ENCODE results near the gene ZNF256. TPM values are rescaled to one million over a fixed set of nuclear protein-coding genes. Genes with fewer than 3 reads are reported as not detected.

The ZNF256 gene
- total and polyA plus RNA-seq, 2 of the 4 experiments (the other 2 are of a cell fraction) = 3.0 to 7.0 TPM

DNA sequence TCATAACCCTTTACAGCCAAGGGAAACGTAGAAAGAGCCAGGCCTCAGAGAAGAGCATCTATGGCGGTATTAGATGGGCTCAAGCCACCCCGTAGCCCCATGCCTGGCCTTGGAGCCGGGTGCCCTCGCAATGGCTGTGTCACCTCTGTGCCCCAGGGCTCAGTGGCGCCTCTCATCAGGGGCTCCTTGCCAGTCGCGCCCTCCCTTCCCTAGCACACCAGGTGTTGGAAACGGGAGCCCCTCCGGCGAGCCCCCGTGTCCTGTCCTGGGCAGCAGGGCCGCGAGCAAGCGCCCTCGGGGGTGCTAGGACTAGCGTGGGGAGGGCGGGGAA, 453 bp downstream of the ZNF256 start:
- WGBS, 2 experiments (ENCODE audit: extremely low coverage in 2 of 2, insufficient read length in 1 of 2) = 0% methylated on average over 2 of the region's 18 CpGs; no CpG with 5 or more reads in 1 of the 2 experiments
- dilution Hi-C loops (cut with HindIII; ENCODE audit: low sequenced_read_pairs, unreplicated experiment) = no loop called here
- BruUV-seq (replicated peaks) = no TSS peak

More for the DNA sequence above, 453 bp downstream of the ZNF256 start:
- no peak overlapping the region; the same call in 1 of the 2 replicates for H3K27ac ChIP-seq (ENCODE audit: insufficient read depth, low read length)
- in situ Hi-C loops (cut with MboI; ENCODE audit: low sequenced_read_pairs) = no loop called here
- ATAC-seq (ENCODE audit: low read depth) (no peak), DNase-seq (no peak)
- CTCF ChIA-PET = no interaction called here
- H3K27me3 ChIP-seq (ENCODE audit: control insufficient read depth, insufficient read depth, low read length) = no peaks in the 10 kb centered on the region
- peaks cover 4% of the 10 kb centered on the region; the same call in 1 of the 2 replicates for H3K4me1 ChIP-seq (ENCODE audit: control insufficient read depth, insufficient read depth, low read length)
- no peak overlapping the region for H3K4ac ChIP-seq (ENCODE audit: low read depth, low read length)
- H4K91ac ChIP-seq (ENCODE audit: insufficient read depth, low read depth, low read length) = no peak overlapping the region
- H2BK120ac ChIP-seq (ENCODE audit: low read depth, low read length) = no peak overlapping the region
- intact Hi-C loops (cut with micrococcal nuclease) = loop anchor here (2.0 kb wide), 1 partner anchor 208 kb away; no protein-coding TSS in a partner anchor
- H3K9me1 ChIP-seq (ENCODE audit: insufficient read depth, low read length) = 0 out of 2 replicates have a peak, but pooled peaks cover 3% of the 10 kb centered on the region
- H4K20me1 ChIP-seq (ENCODE audit: insufficient read depth, low read length) = no peaks in the 10 kb centered on the region
- no peak overlapping the region for H3K23ac ChIP-seq (ENCODE audit: low read depth, low read length)
- H2AFZ ChIP-seq (replicated peaks; ENCODE audit: low read length, poor library complexity) = peak overlapping the region; percentile 96
- TF ChIP-seq RAD21 (IDR thresholded peaks at IDR 0.05; ENCODE audit: low read length) = no peak
- no peak for TF ChIP-seq RCOR1 (IDR thresholded peaks at IDR 0.05; ENCODE audit: insufficient replicate concordance, low read length)
- no peak for TF ChIP-seq MAZ (IDR thresholded peaks at IDR 0.05; ENCODE audit: borderline replicate concordance, low read depth, low read length)
- TF ChIP-seq, protein P1, sequence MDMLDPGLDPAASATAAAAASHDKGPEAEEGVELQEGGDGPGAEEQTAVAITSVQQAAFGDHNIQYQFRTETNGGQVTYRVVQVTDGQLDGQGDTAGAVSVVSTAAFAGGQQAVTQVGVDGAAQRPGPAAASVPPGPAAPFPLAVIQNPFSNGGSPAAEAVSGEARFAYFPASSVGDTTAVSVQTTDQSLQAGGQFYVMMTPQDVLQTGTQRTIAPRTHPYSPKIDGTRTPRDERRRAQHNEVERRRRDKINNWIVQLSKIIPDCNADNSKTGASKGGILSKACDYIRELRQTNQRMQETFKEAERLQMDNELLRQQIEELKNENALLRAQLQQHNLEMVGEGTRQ (IDR thresholded peaks at IDR 0.05; ENCODE audit: low read depth, low read length) = no peak
- H4K5ac ChIP-seq (ENCODE audit: low read depth, low read length) = no peak overlapping the region; the same call in 1 of the 2 replicates
- no peak overlapping the region for H3K14ac ChIP-seq (replicated peaks; ENCODE audit: low read depth, low read length)
- POLR2A ChIA-PET (ENCODE audit: unreplicated experiment) = no interaction called here
- peak overlapping the region; percentile 83 for H3K4me3 ChIP-seq (ENCODE audit: insufficient read depth, low read depth, low read length)
- peaks cover 21% of the 10 kb centered on the region for H3K36me3 ChIP-seq (ENCODE audit: control insufficient read depth, insufficient read depth, low read length)
- no peak overlapping the region for H2AK5ac ChIP-seq (ENCODE audit: low read depth, low read length)
- peak overlapping the region; percentile 78 for H3K9ac ChIP-seq (ENCODE audit: low read depth, low read length)
- H3K79me1 ChIP-seq (ENCODE audit: low read depth in 1 of 2, low read length in 2 of 2) = peaks cover 20 to 37% of the 10 kb centered on the region in 2 experiments
- H3K4me2 ChIP-seq (ENCODE audit: low read depth, low read length) = peak overlapping the region; percentile 85
- no peak overlapping the region for H3K56ac ChIP-seq (ENCODE audit: extremely low read depth, insufficient read depth, low read length)
- no peak overlapping the region for H2BK5ac ChIP-seq (ENCODE audit: low read depth, low read length, poor library complexity, severe bottlenecking)
- no peak overlapping the region for H2BK20ac ChIP-seq (ENCODE audit: low read depth, low read length)
- H2AK9ac ChIP-seq (replicated peaks; ENCODE audit: low read depth, low read length, poor library complexity) = peak overlapping the region; percentile 86
- no peak overlapping the region for H3K18ac ChIP-seq (ENCODE audit: low read depth, low read length)
- H2BK15ac ChIP-seq (ENCODE audit: low read depth, low read length) = no peak overlapping the region
- peak overlapping the region; percentile 43 to 78; a peak in 2 of 4 replicates for H4K8ac ChIP-seq (ENCODE audit: low read depth in 2 of 2, low read length in 2 of 2)
- H3K9me3 ChIP-seq (ENCODE audit: control insufficient read depth, insufficient read depth, low read length) = peaks cover 38% of the 10 kb centered on the region

All from IMR-90 (cell line).